Measurements from ENCODE around the gene CEP162. TPM values are rescaled to one million over a fixed set of nuclear protein-coding genes. Genes with fewer than 3 reads are reported as not detected.
"Not testable (repeated sequence)": the region's sequence is repeated elsewhere in the genome, so short reads cannot be mapped to it uniquely, and the experiment has no call there.

Gene CEP162
- total and polyA plus RNA-seq, 2 experiments from 2014 or later, result 6.2 to 9.8 TPM

DNA sequence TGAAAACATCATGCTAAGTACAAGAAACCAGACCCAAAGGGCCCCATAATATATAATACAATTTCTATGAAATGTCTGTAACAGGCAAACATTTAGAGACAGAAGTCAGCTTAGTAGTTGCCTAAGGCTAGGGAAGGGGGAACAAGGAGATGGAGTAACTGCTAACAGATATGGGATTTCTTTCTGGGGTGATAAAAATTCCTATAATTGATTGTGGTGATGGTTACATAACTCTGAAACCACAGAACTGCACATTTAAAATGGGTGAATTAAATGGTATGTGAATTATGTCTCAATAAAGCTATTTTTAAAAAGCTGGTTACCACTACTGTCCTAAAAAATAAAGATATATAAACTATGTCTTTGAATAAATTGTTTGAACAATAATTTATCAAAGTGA is 3.2 kb downstream of the CEP162 start:
- H3K27ac ChIP-seq, result no peak overlapping the region
- TF ChIP-seq, protein P1, sequence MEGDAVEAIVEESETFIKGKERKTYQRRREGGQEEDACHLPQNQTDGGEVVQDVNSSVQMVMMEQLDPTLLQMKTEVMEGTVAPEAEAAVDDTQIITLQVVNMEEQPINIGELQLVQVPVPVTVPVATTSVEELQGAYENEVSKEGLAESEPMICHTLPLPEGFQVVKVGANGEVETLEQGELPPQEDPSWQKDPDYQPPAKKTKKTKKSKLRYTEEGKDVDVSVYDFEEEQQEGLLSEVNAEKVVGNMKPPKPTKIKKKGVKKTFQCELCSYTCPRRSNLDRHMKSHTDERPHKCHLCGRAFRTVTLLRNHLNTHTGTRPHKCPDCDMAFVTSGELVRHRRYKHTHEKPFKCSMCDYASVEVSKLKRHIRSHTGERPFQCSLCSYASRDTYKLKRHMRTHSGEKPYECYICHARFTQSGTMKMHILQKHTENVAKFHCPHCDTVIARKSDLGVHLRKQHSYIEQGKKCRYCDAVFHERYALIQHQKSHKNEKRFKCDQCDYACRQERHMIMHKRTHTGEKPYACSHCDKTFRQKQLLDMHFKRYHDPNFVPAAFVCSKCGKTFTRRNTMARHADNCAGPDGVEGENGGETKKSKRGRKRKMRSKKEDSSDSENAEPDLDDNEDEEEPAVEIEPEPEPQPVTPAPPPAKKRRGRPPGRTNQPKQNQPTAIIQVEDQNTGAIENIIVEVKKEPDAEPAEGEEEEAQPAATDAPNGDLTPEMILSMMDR (IDR thresholded peaks at IDR 0.05; ENCODE audit: low read depth, low read length), result no peak
- H3K9me3 ChIP-seq (ENCODE audit: low read depth), result no peaks in the 10 kb centered on the region
- H3K4me3 ChIP-seq, result no peak overlapping the region
- peak in 1 of 2 donors; percentile 13 for DNase-seq (ENCODE audit: low read depth in 1 of 2, low spot score in 1 of 2)
- H3K4me1 ChIP-seq (ENCODE audit: low read depth), result no peaks in the 10 kb centered on the region
- H3K36me3 ChIP-seq, result no peaks in the 10 kb centered on the region
- H3K27me3 ChIP-seq, result peaks cover 10% of the 10 kb centered on the region

DNA sequence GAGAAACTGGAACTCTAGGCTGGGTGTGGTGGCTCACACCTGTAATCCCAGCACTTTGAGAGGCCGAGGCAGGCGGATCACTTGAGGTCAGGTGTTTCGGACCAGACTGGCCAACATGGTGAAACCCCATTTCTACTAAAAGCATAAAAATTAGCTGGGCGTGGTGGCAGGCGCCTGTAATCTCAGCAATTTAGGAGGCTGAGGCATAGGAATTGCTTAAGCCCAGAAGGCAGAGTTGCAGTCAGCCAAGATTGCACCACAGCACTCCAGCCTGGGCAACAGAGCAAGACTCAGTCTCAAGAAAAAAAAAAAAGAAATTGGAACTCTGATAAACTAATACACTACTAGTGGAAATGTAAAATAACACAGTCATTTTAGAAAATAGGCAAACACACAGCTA is 3.8 kb downstream of the CEP162 start:
- H3K27me3 ChIP-seq; H3K9me3 ChIP-seq (ENCODE audit: low read depth); H3K4me3 ChIP-seq; H3K27ac ChIP-seq; H3K36me3 ChIP-seq; H3K4me1 ChIP-seq (ENCODE audit: low read depth): not testable (repeated sequence)
- peak in 1 of 2 donors; percentile 11 for DNase-seq (ENCODE audit: low read depth in 1 of 2, low spot score in 1 of 2)

DNA sequence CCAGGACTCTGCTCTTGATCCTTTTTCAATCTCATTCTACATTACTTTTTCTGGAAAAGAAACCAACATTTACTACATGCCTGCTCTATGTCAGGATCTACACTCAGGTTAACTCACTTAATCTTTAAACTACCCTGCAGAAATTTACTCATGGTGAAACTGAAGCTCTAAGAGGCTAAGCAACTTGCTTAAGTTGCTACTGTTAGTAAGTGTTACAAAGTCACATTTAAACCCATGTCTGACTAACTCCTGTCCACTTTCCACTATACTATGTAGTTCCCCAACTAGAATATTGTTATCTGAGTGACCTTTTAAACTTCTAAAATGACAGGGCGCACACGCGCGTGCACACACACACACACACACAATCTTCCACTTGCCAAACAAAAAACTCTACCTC is 5.0 kb downstream of the CEP162 start:
- Histone ChIP-seq H3K4me1 (ENCODE audit: low read depth) (no peaks in the 10 kb centered on the region), H3K36me3 (no peaks in the 10 kb centered on the region), H3K27ac (no peak overlapping the region), H3K27me3 (no peaks in the 10 kb centered on the region), H3K4me3 (no peak overlapping the region), H3K9me3 (ENCODE audit: low read depth) (no peaks in the 10 kb centered on the region)
- DNase-seq (ENCODE audit: low read depth in 1 of 2, low spot score in 1 of 2), result no peak
- TF ChIP-seq, protein P1 (IDR thresholded peaks at IDR 0.05; ENCODE audit: low read depth, low read length), result no peak

DNA sequence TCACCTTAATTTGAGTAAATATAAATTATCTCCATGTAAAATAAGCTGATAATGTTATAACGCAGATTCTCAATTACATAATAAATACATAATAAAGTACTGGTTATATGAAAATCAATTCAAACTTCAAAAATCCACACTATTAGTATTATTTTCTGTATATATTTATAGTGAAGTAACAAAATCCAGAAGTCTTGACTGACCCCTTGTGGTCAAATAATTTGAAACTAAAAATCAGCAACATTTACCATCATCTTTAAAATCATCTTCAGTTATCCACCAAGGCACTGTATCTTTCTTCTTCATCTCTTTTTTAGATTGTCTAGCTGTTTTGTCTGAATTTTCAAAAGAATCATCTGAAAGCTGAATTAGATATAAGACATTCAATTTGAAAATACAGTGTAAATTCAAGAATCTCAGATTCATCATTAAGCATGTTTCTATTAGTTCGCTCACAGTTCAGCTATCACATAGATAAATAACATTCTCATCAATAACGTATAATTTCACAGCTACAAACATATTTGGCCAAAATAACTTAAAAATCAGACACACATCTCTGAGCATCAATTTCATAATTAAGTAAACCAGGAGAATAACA is 6.5 kb downstream of the CEP162 start:
- DNase-seq (ENCODE audit: low read depth in 1 of 2, low spot score in 1 of 2), result peak; percentile 23 to 54
- Histone ChIP-seq H3K27ac (no peak overlapping the region), H3K4me1 (ENCODE audit: low read depth) (no peaks in the 10 kb centered on the region), H3K36me3 (no peaks in the 10 kb centered on the region), H3K4me3 (no peak overlapping the region), H3K9me3 (ENCODE audit: low read depth) (no peaks in the 10 kb centered on the region), H3K27me3 (no peaks in the 10 kb centered on the region)
- TF ChIP-seq, protein P1 (IDR thresholded peaks at IDR 0.05; ENCODE audit: low read depth, low read length), result peak; percentile 38

DNA sequence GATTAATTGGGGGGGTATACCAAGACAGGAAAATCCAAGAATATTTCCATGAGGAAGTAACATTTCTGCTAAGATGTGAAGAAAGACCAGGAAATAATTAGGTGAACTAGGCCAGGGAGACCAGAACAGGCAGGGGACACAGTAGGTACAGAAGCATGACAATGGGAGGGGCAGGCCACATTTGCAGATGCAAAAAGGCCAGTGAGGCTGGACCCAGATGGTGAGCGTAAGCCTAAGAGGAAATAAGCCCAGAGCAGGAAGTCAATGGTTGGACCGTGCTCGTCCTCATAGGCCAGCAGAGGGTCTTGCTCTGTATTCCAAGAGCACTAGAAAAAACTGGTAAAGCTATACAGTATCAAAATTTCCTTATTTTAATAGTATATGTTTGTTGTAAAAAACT is 9.4 kb downstream of the CEP162 start:
- H3K4me3 ChIP-seq, result no peak overlapping the region
- no peak for DNase-seq (ENCODE audit: low read depth in 1 of 2, low spot score in 1 of 2)
- no peak overlapping the region for H3K27ac ChIP-seq
- H3K27me3 ChIP-seq, result no peaks in the 10 kb centered on the region
- TF ChIP-seq, protein P1 (IDR thresholded peaks at IDR 0.05; ENCODE audit: low read depth, low read length), result no peak
- H3K36me3 ChIP-seq, result no peaks in the 10 kb centered on the region
- no peaks in the 10 kb centered on the region for H3K9me3 ChIP-seq (ENCODE audit: low read depth)
- no peaks in the 10 kb centered on the region for H3K4me1 ChIP-seq (ENCODE audit: low read depth)

DNA sequence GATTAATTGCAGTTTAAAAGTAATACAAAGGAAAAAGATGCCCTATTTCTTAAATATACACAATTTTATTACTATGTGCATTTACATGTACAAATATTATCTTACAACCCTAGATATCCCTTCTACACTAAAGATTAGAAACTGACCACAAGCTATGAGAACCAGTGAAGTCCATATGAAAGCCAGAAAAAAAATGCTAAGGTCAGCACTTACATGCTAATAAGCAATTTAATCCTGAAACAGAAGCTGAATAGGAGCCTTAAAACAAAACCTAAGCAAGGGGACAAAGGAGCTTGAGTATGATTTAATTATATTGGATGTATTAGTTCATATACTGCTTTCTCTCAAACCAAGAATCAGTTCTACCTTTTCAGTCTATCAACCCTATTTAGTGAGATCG is 14.2 kb downstream of the CEP162 start:
- no peaks in the 10 kb centered on the region for H3K36me3 ChIP-seq
- H3K4me1 ChIP-seq (ENCODE audit: low read depth), result no peaks in the 10 kb centered on the region
- DNase-seq (ENCODE audit: low read depth in 1 of 2, low spot score in 1 of 2), result no peak
- no peak overlapping the region for H3K27ac ChIP-seq
- TF ChIP-seq, protein P1 (IDR thresholded peaks at IDR 0.05; ENCODE audit: low read depth, low read length), result no peak
- no peak overlapping the region for H3K4me3 ChIP-seq
- no peaks in the 10 kb centered on the region for H3K27me3 ChIP-seq
- H3K9me3 ChIP-seq (ENCODE audit: low read depth), result no peaks in the 10 kb centered on the region

All from cardiac muscle cell (in vitro differentiated cells and primary cell).